ENCODE data around the gene CAPN1. TPM values are rescaled to one million over a fixed set of nuclear protein-coding genes. Genes with fewer than 3 reads are reported as not detected.

The CAPN1 gene
- total RNA-seq, 1 experiment from 2014 or later = 238 TPM

DNA sequence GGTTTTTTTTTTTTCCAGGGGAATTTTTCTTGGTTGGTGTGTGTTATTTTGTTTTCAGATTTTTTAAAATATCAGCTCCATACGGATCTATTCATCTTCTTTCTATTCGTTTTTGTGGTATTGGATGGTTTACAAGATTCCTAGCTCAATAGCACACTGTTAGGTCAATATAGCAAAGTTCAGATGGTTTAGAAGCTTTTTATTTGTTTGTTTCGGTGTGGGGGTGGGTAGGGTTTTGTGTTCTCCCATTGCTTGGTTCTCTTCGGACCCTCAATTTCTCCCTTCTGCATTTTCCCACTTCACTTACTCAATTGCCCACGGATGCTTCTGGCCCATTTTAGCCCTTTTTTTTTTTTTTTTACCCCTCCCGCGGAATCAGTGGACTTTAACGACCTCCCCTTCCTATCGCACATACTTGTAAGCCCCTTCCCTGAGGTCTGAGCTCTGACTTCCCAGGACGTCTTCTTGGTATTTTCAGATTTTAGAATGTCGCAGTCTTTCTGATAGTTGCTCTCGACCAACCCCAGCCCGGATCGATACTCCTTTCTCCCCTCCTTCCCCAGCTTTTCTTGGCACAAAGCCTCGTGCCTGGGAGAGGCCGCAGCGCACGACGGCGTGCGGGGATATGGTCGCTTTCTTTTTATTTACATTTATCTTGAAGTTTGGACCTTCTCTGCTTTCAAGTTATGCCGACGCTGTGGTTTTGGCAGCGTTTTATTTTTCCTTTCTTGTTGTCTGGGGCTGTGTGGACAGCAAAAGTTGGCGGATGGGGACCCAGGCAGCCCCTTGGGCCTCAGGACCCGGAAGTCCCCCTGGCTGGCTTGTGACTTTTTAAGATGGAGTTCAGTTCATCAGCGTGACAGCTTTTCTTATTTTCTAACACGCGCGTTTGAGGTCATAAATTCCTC, 16.1 kb upstream of the CAPN1 start:
- Histone ChIP-seq H3K27me3 (replicated peaks; ENCODE audit: control insufficient read depth, insufficient read depth, low read length) (no peaks in the 10 kb centered on the region), H3K4me1 (no peaks in the 10 kb centered on the region), H3K9me3 (no peaks in the 10 kb centered on the region), H3K4me3 (ENCODE audit: low read depth, low read length) (peak overlapping the region; percentile 30), H3K36me3 (ENCODE audit: control insufficient read depth, insufficient read depth, low read length) (no peaks in the 10 kb centered on the region)
- peak in 1 of 2 experiments; percentile 56 for DNase-seq
- intact Hi-C loops (cut with micrococcal nuclease; ENCODE audit: unreplicated experiment) = no loop called here
- no peaks in the 10 kb centered on the region for H3K27me3 Mint-ChIP-seq (ENCODE audit: insufficient read depth, unreplicated experiment)
- peak overlapping the region; percentile 68 for H3K4me3 Mint-ChIP-seq (ENCODE audit: unreplicated experiment)
- POLR2A ChIA-PET = interaction anchor here (0.6 to 1.8 kb wide), 5 partner anchors 9 to 564 kb away, joined by 3 to 7 read pairs (median 3); partner anchors contain the start of genes FAU, MRPL49 and TM7SF2
- peak overlapping the region; percentile 79 for H3K27ac Mint-ChIP-seq (ENCODE audit: unreplicated experiment)
- H3K4me1 Mint-ChIP-seq (ENCODE audit: low read depth, unreplicated experiment) = peaks cover 8% of the 10 kb centered on the region
- no peaks in the 10 kb centered on the region for H3K9me3 Mint-ChIP-seq (ENCODE audit: unreplicated experiment)
- CTCF ChIA-PET = interaction anchor here (0.6 to 1.1 kb wide), 7 partner anchors 13 to 1951 kb away, joined by 3 to 9 read pairs (median 4); partner anchors contain the start of genes CAPN1, FAU and MRPL49
- BruUV-seq (replicated peaks) = no TSS peak
- H3K36me3 Mint-ChIP-seq (ENCODE audit: insufficient read depth, unreplicated experiment) = peaks cover 10% of the 10 kb centered on the region
- TF ChIP-seq, protein P1, sequence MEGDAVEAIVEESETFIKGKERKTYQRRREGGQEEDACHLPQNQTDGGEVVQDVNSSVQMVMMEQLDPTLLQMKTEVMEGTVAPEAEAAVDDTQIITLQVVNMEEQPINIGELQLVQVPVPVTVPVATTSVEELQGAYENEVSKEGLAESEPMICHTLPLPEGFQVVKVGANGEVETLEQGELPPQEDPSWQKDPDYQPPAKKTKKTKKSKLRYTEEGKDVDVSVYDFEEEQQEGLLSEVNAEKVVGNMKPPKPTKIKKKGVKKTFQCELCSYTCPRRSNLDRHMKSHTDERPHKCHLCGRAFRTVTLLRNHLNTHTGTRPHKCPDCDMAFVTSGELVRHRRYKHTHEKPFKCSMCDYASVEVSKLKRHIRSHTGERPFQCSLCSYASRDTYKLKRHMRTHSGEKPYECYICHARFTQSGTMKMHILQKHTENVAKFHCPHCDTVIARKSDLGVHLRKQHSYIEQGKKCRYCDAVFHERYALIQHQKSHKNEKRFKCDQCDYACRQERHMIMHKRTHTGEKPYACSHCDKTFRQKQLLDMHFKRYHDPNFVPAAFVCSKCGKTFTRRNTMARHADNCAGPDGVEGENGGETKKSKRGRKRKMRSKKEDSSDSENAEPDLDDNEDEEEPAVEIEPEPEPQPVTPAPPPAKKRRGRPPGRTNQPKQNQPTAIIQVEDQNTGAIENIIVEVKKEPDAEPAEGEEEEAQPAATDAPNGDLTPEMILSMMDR (IDR thresholded peaks at IDR 0.05; ENCODE audit: insufficient read depth in 1 of 2, low read depth in 1 of 2, low read length in 1 of 2, severe bottlenecking in 1 of 2, unreplicated experiment in 1 of 2) = no peak

DNA sequence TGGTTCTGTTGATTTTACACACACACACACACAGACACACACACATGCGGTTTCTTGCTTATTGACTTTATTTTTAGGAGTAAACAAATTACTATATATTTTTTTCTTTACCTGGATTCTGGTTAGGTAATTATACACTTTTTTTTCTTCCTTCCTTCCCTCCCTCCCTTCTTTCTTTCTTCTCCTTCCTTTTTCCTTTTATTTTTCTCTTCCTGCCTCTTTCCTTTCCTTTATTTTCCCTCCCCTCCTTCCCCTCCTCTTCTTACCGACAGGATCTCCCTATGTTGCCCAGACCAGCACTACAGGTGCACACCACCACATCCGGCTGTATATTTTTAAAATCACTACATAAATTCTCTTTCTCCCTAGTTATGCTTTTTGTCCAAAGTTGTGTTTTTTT, 14.8 kb upstream of the CAPN1 start:
- ChIA-PET POLR2A (no interaction called here), CTCF (no interaction called here)
- Histone ChIP-seq H3K36me3 (ENCODE audit: control insufficient read depth, insufficient read depth, low read length) (no peaks in the 10 kb centered on the region), H3K9me3 (no peaks in the 10 kb centered on the region), H3K4me3 (ENCODE audit: low read depth, low read length) (peak overlapping the region; percentile 30; the same call in 1 of the 2 replicates), H3K27me3 (replicated peaks; ENCODE audit: control insufficient read depth, insufficient read depth, low read length) (no peaks in the 10 kb centered on the region), H3K4me1 (no peaks in the 10 kb centered on the region)
- Mint-ChIP-seq H3K4me3 (ENCODE audit: unreplicated experiment) (peak overlapping the region; percentile 68), H3K27me3 (ENCODE audit: insufficient read depth, unreplicated experiment) (no peaks in the 10 kb centered on the region), H3K27ac (ENCODE audit: unreplicated experiment) (peak overlapping the region; percentile 79), H3K9me3 (ENCODE audit: unreplicated experiment) (no peaks in the 10 kb centered on the region), H3K4me1 (ENCODE audit: low read depth, unreplicated experiment) (peaks cover 8% of the 10 kb centered on the region), H3K36me3 (ENCODE audit: insufficient read depth, unreplicated experiment) (peaks cover 10% of the 10 kb centered on the region)
- DNase-seq = no peak
- TF ChIP-seq, protein P1 (IDR thresholded peaks at IDR 0.05; ENCODE audit: insufficient read depth in 1 of 2, low read depth in 1 of 2, low read length in 1 of 2, severe bottlenecking in 1 of 2, unreplicated experiment in 1 of 2) = no peak
- BruUV-seq (replicated peaks) = no TSS peak
- intact Hi-C loops (cut with micrococcal nuclease; ENCODE audit: unreplicated experiment) = no loop called here

DNA sequence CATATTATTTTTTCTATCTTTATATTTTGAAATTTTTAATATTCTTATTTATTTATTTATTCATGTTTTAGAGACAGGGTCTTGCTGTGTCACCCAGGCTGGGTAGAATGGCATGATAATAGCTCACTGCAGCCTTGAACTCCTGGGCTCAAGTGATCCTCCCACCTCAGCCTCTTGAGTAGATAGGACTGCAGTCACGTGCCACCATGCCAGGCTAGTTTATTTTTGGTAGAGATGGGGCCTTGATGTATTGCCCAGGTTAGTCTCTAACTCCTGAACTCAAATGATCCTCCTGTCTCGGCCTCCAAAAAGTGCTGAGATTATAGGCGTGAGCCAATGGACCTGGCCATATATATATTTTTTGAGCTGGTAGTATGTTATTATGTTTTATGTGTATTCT, 14.1 kb upstream of the CAPN1 start:
- Mint-ChIP-seq H3K27me3 (ENCODE audit: insufficient read depth, unreplicated experiment) (no peaks in the 10 kb centered on the region), H3K4me1 (ENCODE audit: low read depth, unreplicated experiment) (peaks cover 8% of the 10 kb centered on the region), H3K4me3 (ENCODE audit: unreplicated experiment) (no peak overlapping the region), H3K36me3 (ENCODE audit: insufficient read depth, unreplicated experiment) (peaks cover 10% of the 10 kb centered on the region), H3K27ac (ENCODE audit: unreplicated experiment) (no peak overlapping the region), H3K9me3 (ENCODE audit: unreplicated experiment) (no peaks in the 10 kb centered on the region)
- Histone ChIP-seq H3K4me1 (no peaks in the 10 kb centered on the region), H3K4me3 (ENCODE audit: low read depth, low read length) (no peak overlapping the region), H3K36me3 (ENCODE audit: control insufficient read depth, insufficient read depth, low read length) (no peaks in the 10 kb centered on the region), H3K9me3 (no peaks in the 10 kb centered on the region), H3K27me3 (replicated peaks; ENCODE audit: control insufficient read depth, insufficient read depth, low read length) (no peaks in the 10 kb centered on the region)
- no TSS peak for BruUV-seq (replicated peaks)
- TF ChIP-seq, protein P1 (IDR thresholded peaks at IDR 0.05; ENCODE audit: insufficient read depth in 1 of 2, low read depth in 1 of 2, low read length in 1 of 2, severe bottlenecking in 1 of 2, unreplicated experiment in 1 of 2) = no peak
- intact Hi-C loops (cut with micrococcal nuclease; ENCODE audit: unreplicated experiment) = no loop called here
- DNase-seq = no peak
- POLR2A ChIA-PET = no interaction called here
- CTCF ChIA-PET = no interaction called here
